CD4-positive, alpha-beta T cell (primary cell): ENCODE results near the gene PTPRD. TPM values are rescaled to one million over a fixed set of nuclear protein-coding genes. Genes with fewer than 3 reads are reported as not detected.

Experiments used
- ATAC-seq: fragments of 200-7000 bp; cut with Tn5 transposase; one replicate; pipeline ENCODE4 v1.10.0; 2022; ENCODE audit warnings: mild to moderate bottlenecking; ENCODE audit not compliant: poor library complexity
- CTCF ChIA-PET: fragments of 350-600 bp; sonication (Branson Sonifier 250); formaldehyde crosslinking; loops from one replicate; lab custom pipeline; 2021; ENCODE audit warnings: antibody characterized with exemption, inconsistent platforms; lab: Charles Lee
- POLR2A ChIA-PET: fragments of 350-600 bp; sonication (Branson Sonifier 250); formaldehyde crosslinking; loops from one replicate; lab custom pipeline; 2021; ENCODE audit warnings: antibody characterized with exemption, inconsistent platforms; lab: Charles Lee
- DNase-seq, 14 experiments: peaks; one replicate each; pipeline ENCODE4 v3.0.0-alpha.2; 2013 to 2020; ENCODE audit warnings: mixed read lengths in 2 of 14
- H3K27ac ChIP-seq, 2 donors: one replicate each; pipeline versions ENCODE4 v1.5.1 to v1.7.0; 2013; ENCODE audit warnings: low read length in 2 of 2, low read depth in 1 of 2, mild to moderate bottlenecking in 1 of 2
- H3K27me3 ChIP-seq, 2 experiments: 1 replicate in 1 of 2; 2 replicates in 1 of 2; pipeline versions ENCODE4 v1.6.1 to v1.7.0; 2013; ENCODE audit warnings: low read length in 2 of 2, control low read depth in 1 of 2, mild to moderate bottlenecking in 1 of 2, moderate library complexity in 1 of 2; ENCODE audit not compliant: insufficient read depth in 2 of 2, control insufficient read depth in 1 of 2
- H3K36me3 ChIP-seq: one replicate; pipeline ENCODE4 v1.6.1; 2013; ENCODE audit warnings: low read length, control low read depth; ENCODE audit not compliant: insufficient read depth
- H3K4me1 ChIP-seq: one replicate; pipeline ENCODE4 v1.6.1; 2013; ENCODE audit warnings: low read length, control low read depth; ENCODE audit not compliant: insufficient read depth
- H3K4me3 ChIP-seq: one replicate; pipeline ENCODE4 v1.5.1; 2013; ENCODE audit warnings: mild to moderate bottlenecking, low read length, moderate library complexity
- H3K9me3 ChIP-seq, 2 experiments: 1 replicate in 1 of 2; 2 replicates in 1 of 2; pipeline versions ENCODE4 v1.6.1 to v1.7.0; 2013; ENCODE audit warnings: low read length in 2 of 2, mild to moderate bottlenecking in 2 of 2, control low read depth in 1 of 2, moderate library complexity in 1 of 2; ENCODE audit not compliant: control insufficient read depth in 1 of 2, insufficient read depth in 1 of 2
- H3K27ac Mint-ChIP-seq: one replicate; pipeline ENCODE4 v1.8.0; 2020; ENCODE audit warnings: mixed read lengths
- H3K27me3 Mint-ChIP-seq: one replicate; pipeline ENCODE4 v1.8.0; 2021; ENCODE audit warnings: mixed read lengths
- H3K36me3 Mint-ChIP-seq: one replicate; pipeline ENCODE4 v1.8.0; 2021; ENCODE audit warnings: low read depth, mixed read lengths
- H3K4me1 Mint-ChIP-seq: one replicate; pipeline ENCODE4 v1.8.0; 2021; ENCODE audit warnings: low read depth, mixed read lengths
- H3K4me3 Mint-ChIP-seq: one replicate; pipeline ENCODE4 v1.8.0; 2020; ENCODE audit warnings: mild to moderate bottlenecking, mixed read lengths
- H3K9me3 Mint-ChIP-seq: one replicate; pipeline ENCODE4 v1.8.0; 2020; ENCODE audit warnings: mixed read lengths
- CTCF ChIP-seq: fragments of 200-600 bp; IDR thresholded peaks from one replicate; pipeline ENCODE4 v1.8.0; 2022; ENCODE audit warnings: antibody characterized with exemption, mild to moderate bottlenecking
- intact Hi-C, 2 experiments: fragments of 100-400 bp; cut with DNase I in 1 of 2; cut with micrococcal nuclease in 1 of 2; formaldehyde crosslinking; loops; one replicate each; pipeline versions ENCODE4 v1.15.1 to v1.9.0; 2023 to 2025; cut with DNase I, micrococcal nuclease
- total RNA-seq, 174 experiments: library from RNA in 2 of 174; stranded (reverse) in 2 of 174; gene quantifications; one replicate each; pipeline ENCODE4 v1.2.3 and lab custom pipeline; 2021 to 2026

Gene PTPRD
- total RNA-seq, 2 experiments from 2014 or later = not detected

- Mint-ChIP-seq H3K27ac (no peak overlapping the region), H3K4me3 (no peak overlapping the region), H3K36me3 (no peaks in the 10 kb centered on the region), H3K9me3 (no peaks in the 10 kb centered on the region), H3K27me3 (no peaks in the 10 kb centered on the region), H3K4me1 (no peaks in the 10 kb centered on the region)
- ATAC-seq (no peak), DNase-seq (no peak)
- TF ChIP-seq CTCF = peak; percentile 6
- Histone ChIP-seq H3K9me3 (no peaks in the 10 kb centered on the region), H3K36me3 (no peaks in the 10 kb centered on the region), H3K27me3 (no peaks in the 10 kb centered on the region), H3K4me3 (no peak overlapping the region), H3K27ac (no peak overlapping the region), H3K4me1 (no peaks in the 10 kb centered on the region)
- CTCF ChIA-PET = no interaction called here
- intact Hi-C loops = no loop called here
- POLR2A ChIA-PET = no interaction called here
These were observed 1259.8 kb downstream of the PTPRD start for GRCh38 chr9:9352877-9353481.

- H3K27ac Mint-ChIP-seq = no peak overlapping the region
- POLR2A ChIA-PET = no interaction called here
- Histone ChIP-seq H3K27me3 (no peaks in the 10 kb centered on the region), H3K4me3 (no peak overlapping the region), H3K9me3 (peaks cover 0 to 3% of the 10 kb centered on the region in 2 experiments), H3K27ac (no peak overlapping the region), H3K36me3 (no peaks in the 10 kb centered on the region), H3K4me1 (no peaks in the 10 kb centered on the region)
- H3K4me3 Mint-ChIP-seq = no peak overlapping the region
- no peak for ATAC-seq
- CTCF ChIA-PET = no interaction called here
- no peaks in the 10 kb centered on the region for H3K27me3 Mint-ChIP-seq
- TF ChIP-seq CTCF = no peak
- no peaks in the 10 kb centered on the region for H3K4me1 Mint-ChIP-seq
- no peaks in the 10 kb centered on the region for H3K9me3 Mint-ChIP-seq
- H3K36me3 Mint-ChIP-seq = no peaks in the 10 kb centered on the region
- DNase-seq = no peak
- intact Hi-C loops = no loop called here
These were observed 1271.6 kb downstream of the PTPRD start for GRCh38 chr9:9341203-9341602.

- Histone ChIP-seq H3K36me3 (no peaks in the 10 kb centered on the region), H3K4me3 (no peak overlapping the region), H3K27ac (no peak overlapping the region), H3K9me3 (peaks cover 0 to 3% of the 10 kb centered on the region in 2 experiments), H3K4me1 (no peaks in the 10 kb centered on the region), H3K27me3 (no peaks in the 10 kb centered on the region)
- H3K4me1 Mint-ChIP-seq = no peaks in the 10 kb centered on the region
- ChIA-PET CTCF (no interaction called here), POLR2A (no interaction called here)
- H3K9me3 Mint-ChIP-seq = no peaks in the 10 kb centered on the region
- H3K27me3 Mint-ChIP-seq = no peaks in the 10 kb centered on the region
- no peaks in the 10 kb centered on the region for H3K36me3 Mint-ChIP-seq
- intact Hi-C loops = no loop called here
- ATAC-seq = no peak
- no peak overlapping the region for H3K4me3 Mint-ChIP-seq
- no peak for TF ChIP-seq CTCF
- H3K27ac Mint-ChIP-seq = no peak overlapping the region
- DNase-seq = no peak
These were observed 1275.7 kb downstream of the PTPRD start for GRCh38 chr9:9337129-9337528.
